Natural killer cell (primary cell): Measurements from ENCODE around the gene DIS3. TPM values are rescaled to one million over a fixed set of nuclear protein-coding genes. Genes with fewer than 3 reads are reported as not detected.

ENCODE experiments used
- ATAC-seq, 3 donors: fragments of 150-1000 bp in 2 of 3; fragments of 200-7000 bp in 1 of 3; cut with Tn5 transposase; 1 replicate in 1 of 3; 2 replicates in 2 of 3; pipeline ENCODE4 v1.10.0; 2021; ENCODE audit warnings: mild to moderate bottlenecking in 2 of 3, moderate library complexity in 2 of 3
- DNase-seq, 2 donors: peaks; one replicate each; pipeline versions ENCODE4 v3.0.0 to v3.0.0-alpha.2; 2013 to 2021; ENCODE audit warnings: mixed read lengths in 1 of 2
- H3K27ac ChIP-seq: one replicate; pipeline ENCODE4 v1.5.1; 2013; ENCODE audit warnings: mild to moderate bottlenecking, low read length
- H3K27me3 ChIP-seq: one replicate; pipeline ENCODE4 v1.6.1; 2013; ENCODE audit warnings: low read length; ENCODE audit not compliant: control insufficient read depth, insufficient read depth
- H3K36me3 ChIP-seq: one replicate; pipeline ENCODE4 v1.6.1; 2013; ENCODE audit warnings: low read length; ENCODE audit not compliant: control insufficient read depth, insufficient read depth
- H3K4me1 ChIP-seq: one replicate; pipeline ENCODE4 v1.6.1; 2013; ENCODE audit warnings: low read length; ENCODE audit not compliant: control insufficient read depth, insufficient read depth
- H3K4me3 ChIP-seq: one replicate; pipeline ENCODE4 v1.5.1; 2013; ENCODE audit warnings: low read length
- H3K9me3 ChIP-seq: one replicate; pipeline ENCODE4 v1.6.1; 2013; ENCODE audit warnings: low read length; ENCODE audit not compliant: control insufficient read depth, insufficient read depth
- H3K27ac Mint-ChIP-seq, 2 donors: one replicate each; pipeline ENCODE4 v1.8.0; 2022; ENCODE audit warnings: mild to moderate bottlenecking in 2 of 2, mixed read lengths in 2 of 2, moderate library complexity in 1 of 2
- H3K27me3 Mint-ChIP-seq, 2 donors: one replicate each; pipeline ENCODE4 v1.8.0; 2022; ENCODE audit warnings: low read depth in 2 of 2, mixed read lengths in 2 of 2
- H3K36me3 Mint-ChIP-seq: one replicate; pipeline ENCODE4 v1.8.0; 2022; ENCODE audit warnings: mixed read lengths
- H3K4me1 Mint-ChIP-seq, 2 donors: one replicate each; pipeline ENCODE4 v1.8.0; 2022; ENCODE audit warnings: mixed read lengths in 2 of 2
- H3K4me3 Mint-ChIP-seq: one replicate; pipeline ENCODE4 v1.8.0; 2022; ENCODE audit warnings: mild to moderate bottlenecking, moderate library complexity, mixed read lengths
- H3K9me3 Mint-ChIP-seq, 2 donors: one replicate each; pipeline ENCODE4 v1.8.0; 2022; ENCODE audit warnings: mixed read lengths in 2 of 2
- WGBS: methylation state at CpG from one replicate; pipeline ENCODE4 v1.1.7; 2013; ENCODE audit warnings: missing lambda C conversion rate; ENCODE audit not compliant: insufficient coverage; 5-methylcytosine and 5-hydroxymethylcytosine counted together
- intact Hi-C: fragments of 100-400 bp; cut with micrococcal nuclease; formaldehyde crosslinking; loops from one replicate; pipeline ENCODE4 v1.14.2; 2022
- total RNA-seq, 4 donors: library from RNA; stranded (reverse); fragments of 120-200 nt in 1 of 4; gene quantifications; one replicate each; pipeline versions ENCODE4 v1.2.3 to v1.2.4, GENCODE V29; 2013 to 2022
- TF ChIP-seq, protein P1 (sequence below): fragments of 200-600 bp; IDR thresholded peaks from one replicate; pipeline ENCODE4 v1.8.0; 2022; ENCODE audit warnings: antibody characterized with exemption

DIS3 gene
- total RNA-seq, 3 donors from 2014 or later (not counting 1 experiment from before 2014, with no cell fraction given): 26.9 to 35.2 (median 33.6) TPM

DNA sequence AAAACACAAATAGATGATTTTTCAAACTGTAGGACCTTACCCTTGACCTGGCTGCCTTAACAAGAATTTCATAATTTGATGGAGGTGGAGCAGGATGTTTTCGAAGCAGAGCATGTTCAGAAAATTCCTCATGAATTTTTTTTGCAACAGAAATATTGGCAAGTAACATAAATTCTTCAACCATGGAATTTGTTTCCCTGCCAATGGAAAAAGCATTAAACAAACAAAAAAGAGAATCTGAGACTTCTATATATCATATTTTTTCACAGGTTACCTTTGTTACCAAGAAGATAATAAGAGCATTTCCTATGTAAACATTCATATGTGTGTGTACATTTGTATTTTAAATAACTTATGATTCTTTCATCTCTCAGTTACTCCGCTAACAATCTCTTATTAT, 18.3 kb downstream of the DIS3 start:
- Mint-ChIP-seq H3K4me3 (no peak overlapping the region), H3K27me3 (no peaks in the 10 kb centered on the region), H3K36me3 (peaks cover 33% of the 10 kb centered on the region), H3K4me1 (no peaks in the 10 kb centered on the region), H3K27ac (no peak overlapping the region), H3K9me3 (no peaks in the 10 kb centered on the region)
- no peak for ATAC-seq
- Histone ChIP-seq H3K36me3 (peaks cover 99% of the 10 kb centered on the region), H3K27ac (no peak overlapping the region), H3K4me1 (no peaks in the 10 kb centered on the region), H3K4me3 (no peak overlapping the region), H3K27me3 (no peaks in the 10 kb centered on the region), H3K9me3 (no peaks in the 10 kb centered on the region)
- WGBS: 92% methylated on average over 1 of the region's 2 CpGs
- intact Hi-C loops: no loop called here
- DNase-seq: no peak
- TF ChIP-seq, protein P1, sequence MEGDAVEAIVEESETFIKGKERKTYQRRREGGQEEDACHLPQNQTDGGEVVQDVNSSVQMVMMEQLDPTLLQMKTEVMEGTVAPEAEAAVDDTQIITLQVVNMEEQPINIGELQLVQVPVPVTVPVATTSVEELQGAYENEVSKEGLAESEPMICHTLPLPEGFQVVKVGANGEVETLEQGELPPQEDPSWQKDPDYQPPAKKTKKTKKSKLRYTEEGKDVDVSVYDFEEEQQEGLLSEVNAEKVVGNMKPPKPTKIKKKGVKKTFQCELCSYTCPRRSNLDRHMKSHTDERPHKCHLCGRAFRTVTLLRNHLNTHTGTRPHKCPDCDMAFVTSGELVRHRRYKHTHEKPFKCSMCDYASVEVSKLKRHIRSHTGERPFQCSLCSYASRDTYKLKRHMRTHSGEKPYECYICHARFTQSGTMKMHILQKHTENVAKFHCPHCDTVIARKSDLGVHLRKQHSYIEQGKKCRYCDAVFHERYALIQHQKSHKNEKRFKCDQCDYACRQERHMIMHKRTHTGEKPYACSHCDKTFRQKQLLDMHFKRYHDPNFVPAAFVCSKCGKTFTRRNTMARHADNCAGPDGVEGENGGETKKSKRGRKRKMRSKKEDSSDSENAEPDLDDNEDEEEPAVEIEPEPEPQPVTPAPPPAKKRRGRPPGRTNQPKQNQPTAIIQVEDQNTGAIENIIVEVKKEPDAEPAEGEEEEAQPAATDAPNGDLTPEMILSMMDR: no peak

DNA sequence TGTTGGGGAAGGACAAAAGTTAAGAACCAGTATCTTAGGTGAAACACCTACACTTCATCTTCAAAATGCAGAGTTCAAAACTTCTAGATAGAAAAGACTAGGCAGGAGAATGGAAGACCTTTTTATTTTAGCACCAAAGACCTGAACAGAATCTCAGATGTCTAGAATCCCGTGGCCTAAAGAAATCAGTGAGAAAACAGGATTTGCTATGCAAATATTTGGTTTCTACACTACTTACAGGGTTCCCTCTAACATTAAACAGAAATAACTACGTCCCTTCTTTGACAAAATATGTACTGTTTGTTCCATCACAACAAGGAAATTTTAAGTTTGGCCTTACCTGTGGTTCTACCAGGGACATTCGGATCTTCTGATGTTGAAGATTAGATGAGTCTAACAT, 21.5 kb downstream of the DIS3 start:
- H3K27me3 Mint-ChIP-seq: no peaks in the 10 kb centered on the region
- DNase-seq: no peak
- Histone ChIP-seq H3K36me3 (peaks cover 90% of the 10 kb centered on the region), H3K4me3 (no peak overlapping the region), H3K27ac (no peak overlapping the region), H3K9me3 (no peaks in the 10 kb centered on the region), H3K4me1 (no peaks in the 10 kb centered on the region), H3K27me3 (no peaks in the 10 kb centered on the region)
- intact Hi-C loops: no loop called here
- ATAC-seq: no peak
- H3K9me3 Mint-ChIP-seq: no peaks in the 10 kb centered on the region
- no peaks in the 10 kb centered on the region for H3K4me1 Mint-ChIP-seq
- H3K4me3 Mint-ChIP-seq: no peak overlapping the region
- WGBS: 96% methylated on average over 2 of the region's 3 CpGs
- peaks cover 15% of the 10 kb centered on the region for H3K36me3 Mint-ChIP-seq
- no peak overlapping the region for H3K27ac Mint-ChIP-seq
- TF ChIP-seq, protein P1: no peak

DNA sequence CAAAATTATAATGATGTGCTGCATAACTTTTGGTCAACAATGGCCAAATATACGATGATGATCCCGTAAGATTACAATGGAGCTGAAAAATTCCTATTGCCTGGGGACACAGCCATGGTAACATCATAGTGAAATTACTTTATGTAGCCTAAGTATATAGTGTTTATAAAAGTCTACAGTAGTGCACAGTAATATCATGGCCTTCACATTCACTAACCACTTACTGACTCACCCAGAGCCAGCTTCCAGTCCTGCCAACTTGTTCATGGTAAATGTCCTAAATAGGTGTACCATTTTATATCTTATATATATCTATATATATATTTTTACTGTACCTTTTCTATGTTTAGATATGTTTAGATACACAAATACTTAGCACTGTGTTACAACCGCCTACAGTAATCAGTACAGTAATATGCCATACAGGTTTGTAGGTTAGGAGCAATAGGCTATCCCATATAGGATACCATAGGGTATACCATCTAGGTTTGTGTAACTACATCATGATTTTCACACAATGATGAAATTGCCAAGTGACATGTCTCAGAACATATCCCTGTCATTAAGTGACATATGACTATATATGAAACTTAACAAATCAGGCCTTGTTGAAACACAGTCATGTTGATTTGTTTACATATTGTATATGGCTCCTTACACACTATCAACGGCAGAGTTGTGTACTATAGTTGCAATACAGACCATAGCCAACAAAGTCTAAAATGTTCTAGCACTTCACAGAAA, 23.7 kb downstream of the DIS3 start:
- intact Hi-C loops: no loop called here
- Mint-ChIP-seq H3K9me3 (no peaks in the 10 kb centered on the region), H3K27ac (no peak overlapping the region), H3K4me3 (no peak overlapping the region), H3K27me3 (no peaks in the 10 kb centered on the region), H3K36me3 (peaks cover 15% of the 10 kb centered on the region), H3K4me1 (no peaks in the 10 kb centered on the region)
- WGBS: 88% methylated on average over 3 of the region's 4 CpGs
- Histone ChIP-seq H3K36me3 (peaks cover 83% of the 10 kb centered on the region), H3K27me3 (no peaks in the 10 kb centered on the region), H3K4me3 (no peak overlapping the region), H3K4me1 (no peaks in the 10 kb centered on the region), H3K9me3 (no peaks in the 10 kb centered on the region), H3K27ac (no peak overlapping the region)
- ATAC-seq: peak in 1 of 3 donors; percentile 24
- no peak for DNase-seq
- TF ChIP-seq, protein P1: no peak

DNA sequence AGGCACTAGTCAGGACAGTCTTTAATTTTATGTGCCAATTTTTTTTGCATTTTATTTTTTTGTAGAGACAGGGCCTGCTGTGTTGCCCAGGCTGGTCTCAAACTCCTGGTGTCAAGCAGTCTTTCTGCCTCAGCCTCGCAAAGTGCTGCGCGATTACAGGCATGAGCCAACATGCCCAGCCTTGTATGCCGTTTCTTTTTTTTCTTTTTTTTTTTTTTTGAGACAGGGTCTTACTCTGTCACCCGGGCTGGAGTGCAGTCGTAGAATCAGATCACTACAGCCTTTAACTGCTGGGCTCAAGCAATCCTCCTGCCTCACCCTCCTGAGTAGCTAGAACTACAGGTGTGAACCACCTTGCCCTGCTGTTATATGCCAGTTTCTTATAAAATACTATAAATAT, 27.6 kb downstream of the DIS3 start:
- Histone ChIP-seq H3K4me1 (no peaks in the 10 kb centered on the region), H3K4me3 (no peak overlapping the region), H3K9me3 (no peaks in the 10 kb centered on the region), H3K27me3 (no peaks in the 10 kb centered on the region), H3K36me3 (peaks cover 58% of the 10 kb centered on the region), H3K27ac (no peak overlapping the region)
- 99% methylated on average over 6 of the region's 6 CpGs for WGBS
- H3K36me3 Mint-ChIP-seq: peaks cover 3% of the 10 kb centered on the region
- H3K27ac Mint-ChIP-seq: no peak overlapping the region
- intact Hi-C loops: no loop called here
- H3K9me3 Mint-ChIP-seq: no peaks in the 10 kb centered on the region
- no peak for DNase-seq
- H3K4me3 Mint-ChIP-seq: no peak overlapping the region
- H3K27me3 Mint-ChIP-seq: no peaks in the 10 kb centered on the region
- peaks cover 6 to 23% of the 10 kb centered on the region in 2 donors for H3K4me1 Mint-ChIP-seq
- ATAC-seq: no peak
- TF ChIP-seq, protein P1: no peak
